GM12873 (cell line): ENCODE data around the gene EZR.

Experiments
- CTCF ChIP-seq: IDR thresholded peaks from 2 replicates; pipeline ENCODE4 v1.5.1; 2012; ENCODE audit warnings: low read depth, mild to moderate bottlenecking, moderate library complexity, low read length, control low read depth; ENCODE audit not compliant: insufficient read depth; ENCODE audit errors: missing control alignments

The EZR gene

GRCh38 chr6:158737710-158738615 is 81.2 kb downstream of the EZR start:
- TF ChIP-seq CTCF: no peak

GRCh38 chr6:158737082-158737709 is 82.0 kb downstream of the EZR start:
- TF ChIP-seq CTCF: no peak

- no peak for TF ChIP-seq CTCF
These were observed 84.2 kb downstream of the EZR start for GRCh38 chr6:158735009-158735408.

- no peak for TF ChIP-seq CTCF
These were observed 88.6 kb downstream of the EZR start for GRCh38 chr6:158730541-158730907.

GRCh38 chr6:158729906-158730540 is 89.1 kb downstream of the EZR start:
- TF ChIP-seq CTCF: no peak

GRCh38 chr6:158725704-158726103 is 93.5 kb downstream of the EZR start:
- no peak for TF ChIP-seq CTCF

- TF ChIP-seq CTCF: no peak
These were observed 96.9 kb downstream of the EZR start for GRCh38 chr6:158722176-158722729.
